Right hindlimb (tissue), 1 donor: ENCODE measurements around the gene LOXL4.

Experiments
- DNase-seq: peaks from one replicate; pipeline ENCODE4 v3.0.0-alpha.2; 2018

Gene LOXL4

DNA sequence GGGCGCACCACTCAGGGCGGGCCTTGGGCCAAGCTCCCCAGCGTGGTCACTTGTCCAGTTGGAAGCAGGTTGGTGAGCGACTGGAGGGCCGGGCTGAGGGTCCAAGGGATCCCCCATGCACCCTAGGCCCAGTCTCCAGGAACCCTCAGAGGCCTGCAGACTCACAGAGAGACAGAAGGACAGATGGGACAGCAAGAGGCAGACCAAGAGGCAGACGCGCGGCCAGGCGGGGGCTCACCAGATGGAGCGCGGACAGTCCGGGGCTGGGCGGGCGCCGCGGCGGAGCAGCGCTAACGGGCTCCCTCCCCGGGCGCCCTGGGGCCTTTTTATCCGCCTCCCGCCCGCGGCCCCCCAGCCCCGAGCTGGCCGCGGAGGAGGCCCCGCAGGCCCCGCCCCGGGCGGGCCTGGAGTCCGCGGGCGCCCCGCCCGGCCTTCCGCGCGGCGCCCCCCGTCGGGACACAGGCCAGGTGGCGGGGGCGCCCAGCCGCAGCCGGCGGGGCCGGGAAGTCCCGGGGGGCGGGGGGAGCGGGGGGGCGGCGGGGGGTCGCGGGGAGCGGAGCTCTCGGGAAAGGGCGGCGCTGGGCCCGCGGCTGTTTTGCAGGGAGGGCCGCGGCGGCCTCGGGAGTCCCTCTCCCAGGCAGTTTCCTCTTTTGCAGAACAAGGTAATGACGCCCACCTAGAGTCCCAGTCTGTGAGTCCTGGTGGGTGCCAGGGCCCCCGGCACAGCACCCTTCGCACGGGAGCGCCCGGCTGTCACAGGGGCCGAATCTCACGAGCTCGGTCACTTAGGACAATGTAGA lies at the start of gene LOXL4:
TSS of gene LOXL4 (minus strand) at position 301 of the 800 bp plus-strand sequence. CDS start 5,175 bp downstream, outside the sequence.
- DNase-seq = peak; percentile 64

DNA sequence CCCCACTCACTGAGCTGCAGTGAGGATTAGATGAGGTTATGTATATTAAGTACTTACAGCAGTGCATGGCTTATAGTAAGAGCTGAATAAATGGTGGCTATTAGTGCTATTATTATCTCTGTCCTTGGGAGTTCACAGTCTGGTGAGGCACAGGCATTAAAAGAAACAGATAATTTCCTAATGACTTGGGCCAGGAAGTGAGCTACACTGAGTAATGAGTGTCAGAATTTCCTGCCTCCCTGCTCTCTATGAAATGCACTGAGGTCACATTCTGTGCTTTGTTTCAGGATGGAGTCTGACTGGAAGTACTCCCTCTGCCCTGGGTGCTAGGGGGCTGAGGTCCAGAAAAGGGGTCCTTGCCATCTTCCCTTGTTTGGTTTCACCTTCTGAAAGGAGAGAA lies 48.7 kb upstream of the LOXL4 start:
- DNase-seq = no peak

DNA sequence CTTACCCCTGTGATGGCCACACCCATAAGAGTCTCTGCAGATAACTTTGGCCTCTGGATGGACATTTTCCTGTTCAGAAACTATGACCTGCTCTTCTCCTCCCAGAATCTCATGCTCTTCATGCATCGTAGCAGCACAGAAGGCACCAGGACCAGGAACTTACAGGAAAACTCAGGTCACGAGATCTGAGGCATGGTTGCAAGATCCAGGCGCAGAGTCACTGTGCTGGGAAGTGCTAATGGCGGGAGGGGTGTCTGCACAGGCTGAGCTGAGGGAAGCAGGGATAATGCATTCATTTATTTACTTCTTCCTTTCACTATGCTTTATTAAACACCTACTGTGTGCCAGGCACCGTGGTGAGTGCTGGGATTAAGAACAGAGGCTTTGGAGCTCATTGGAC lies 48.2 kb upstream of the LOXL4 start:
- no peak for DNase-seq

DNA sequence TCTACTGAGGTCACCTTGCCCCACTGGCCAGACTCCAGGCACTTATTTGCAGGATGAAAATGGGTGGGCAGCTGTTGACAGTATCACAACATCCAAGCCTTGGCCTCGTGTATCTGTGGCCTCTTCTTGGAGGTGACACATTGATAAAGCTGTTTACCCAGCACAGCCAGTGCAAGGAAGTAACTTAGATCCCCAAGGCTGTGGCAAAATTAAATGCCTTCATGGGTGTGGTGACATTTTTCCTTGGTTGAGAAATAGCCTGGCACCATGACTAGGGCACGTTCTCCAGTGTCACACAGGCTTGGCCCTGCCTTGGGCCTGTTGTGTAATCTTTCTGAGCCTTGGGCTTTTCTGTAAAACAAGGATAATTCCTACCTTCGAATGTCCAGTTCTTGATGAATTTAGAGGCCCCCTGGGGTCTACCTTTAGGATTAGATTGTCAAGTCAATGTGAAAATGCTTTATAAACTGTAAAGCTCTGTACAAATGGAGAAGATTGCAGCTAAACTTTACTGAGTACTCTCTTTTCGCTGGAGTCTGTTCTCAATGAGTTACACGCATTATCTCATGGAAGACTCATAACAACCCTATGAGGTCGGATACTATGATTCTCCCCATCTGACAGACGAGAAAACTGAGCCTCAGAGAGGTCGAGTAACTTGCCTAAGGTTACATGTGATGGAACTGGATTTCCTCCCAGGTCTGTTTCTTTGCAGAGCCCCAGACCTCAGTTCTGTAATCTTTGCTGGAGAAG lies 46.7 kb upstream of the LOXL4 start:
- DNase-seq = no peak

DNA sequence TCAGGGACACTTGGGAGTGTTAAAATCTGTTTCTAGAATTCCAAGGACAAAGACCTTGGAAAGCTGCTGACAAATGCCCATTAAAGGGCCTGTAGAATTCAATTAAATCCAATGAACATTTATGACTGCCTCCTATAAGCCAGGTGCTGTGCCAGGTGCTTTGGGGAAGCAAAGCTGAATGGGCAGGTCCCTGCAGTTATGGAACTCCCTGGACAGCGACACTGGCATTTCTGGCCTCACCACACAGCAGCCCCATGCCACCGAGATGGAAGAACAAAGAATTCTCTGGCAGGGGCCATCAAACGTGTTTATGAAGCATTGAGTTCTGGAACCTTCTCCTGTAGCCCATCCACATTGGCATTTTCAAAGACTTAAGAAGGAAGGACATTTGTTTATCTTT lies 45.6 kb upstream of the LOXL4 start:
- no peak for DNase-seq

DNA sequence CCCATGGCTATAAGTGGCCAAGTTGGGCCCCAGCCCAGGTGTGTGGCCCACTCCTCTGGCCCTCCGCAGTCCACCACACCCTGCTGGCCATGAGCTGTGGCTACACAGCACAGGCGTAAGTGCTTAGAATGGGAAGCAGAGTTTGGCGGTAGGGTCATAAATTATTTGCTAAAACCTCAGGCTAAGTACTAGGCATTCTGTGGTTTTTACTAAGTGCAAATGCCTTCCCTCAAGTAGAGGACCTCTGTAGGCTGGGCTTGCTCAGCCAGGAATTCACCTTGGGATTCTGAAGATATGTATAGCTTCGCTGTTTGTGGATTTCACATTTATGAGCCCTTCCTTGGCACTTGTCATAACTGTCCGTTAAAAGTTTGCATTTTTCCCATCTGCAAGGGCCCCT lies 44.8 kb upstream of the LOXL4 start:
- DNase-seq = no peak

DNA sequence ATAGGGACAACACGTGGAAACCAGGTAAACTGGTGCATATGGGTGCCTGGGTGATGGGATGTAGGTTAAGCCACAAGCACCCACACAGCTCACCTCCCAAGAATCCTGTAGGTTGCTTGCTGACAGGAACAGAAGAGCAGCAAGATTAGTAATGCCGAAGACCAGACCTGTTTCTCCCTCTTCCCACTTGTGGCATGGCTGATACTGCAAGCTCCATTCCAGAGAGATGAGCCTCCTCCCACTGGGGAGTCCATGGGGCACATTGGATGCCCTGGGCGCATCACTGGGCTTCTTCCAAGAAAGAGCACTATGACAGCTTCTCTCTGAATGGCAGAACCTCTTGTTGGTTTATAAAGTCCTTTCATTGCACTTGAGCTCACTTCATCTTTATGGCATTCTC lies 44.4 kb upstream of the LOXL4 start:
- DNase-seq = no peak

DNA sequence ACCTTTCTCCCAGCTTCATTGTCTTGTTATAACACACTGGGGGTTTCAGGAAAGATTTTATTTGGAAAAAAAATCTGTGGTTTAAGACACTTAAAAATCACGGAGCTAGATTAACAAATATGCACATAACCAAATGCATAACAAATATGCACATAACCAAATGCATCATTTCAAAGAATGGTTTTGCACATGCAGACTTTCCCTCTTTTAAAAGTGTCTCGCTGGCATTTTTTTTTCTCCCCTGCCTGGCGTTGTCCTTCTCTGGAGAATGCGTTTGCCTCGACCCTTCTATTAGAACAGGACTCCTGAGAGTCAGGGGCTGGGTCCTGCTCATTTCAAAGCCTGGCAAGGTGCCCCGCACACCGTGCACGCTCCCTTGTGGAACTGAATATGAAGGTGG lies 42.7 kb upstream of the LOXL4 start:
- no peak for DNase-seq

DNA sequence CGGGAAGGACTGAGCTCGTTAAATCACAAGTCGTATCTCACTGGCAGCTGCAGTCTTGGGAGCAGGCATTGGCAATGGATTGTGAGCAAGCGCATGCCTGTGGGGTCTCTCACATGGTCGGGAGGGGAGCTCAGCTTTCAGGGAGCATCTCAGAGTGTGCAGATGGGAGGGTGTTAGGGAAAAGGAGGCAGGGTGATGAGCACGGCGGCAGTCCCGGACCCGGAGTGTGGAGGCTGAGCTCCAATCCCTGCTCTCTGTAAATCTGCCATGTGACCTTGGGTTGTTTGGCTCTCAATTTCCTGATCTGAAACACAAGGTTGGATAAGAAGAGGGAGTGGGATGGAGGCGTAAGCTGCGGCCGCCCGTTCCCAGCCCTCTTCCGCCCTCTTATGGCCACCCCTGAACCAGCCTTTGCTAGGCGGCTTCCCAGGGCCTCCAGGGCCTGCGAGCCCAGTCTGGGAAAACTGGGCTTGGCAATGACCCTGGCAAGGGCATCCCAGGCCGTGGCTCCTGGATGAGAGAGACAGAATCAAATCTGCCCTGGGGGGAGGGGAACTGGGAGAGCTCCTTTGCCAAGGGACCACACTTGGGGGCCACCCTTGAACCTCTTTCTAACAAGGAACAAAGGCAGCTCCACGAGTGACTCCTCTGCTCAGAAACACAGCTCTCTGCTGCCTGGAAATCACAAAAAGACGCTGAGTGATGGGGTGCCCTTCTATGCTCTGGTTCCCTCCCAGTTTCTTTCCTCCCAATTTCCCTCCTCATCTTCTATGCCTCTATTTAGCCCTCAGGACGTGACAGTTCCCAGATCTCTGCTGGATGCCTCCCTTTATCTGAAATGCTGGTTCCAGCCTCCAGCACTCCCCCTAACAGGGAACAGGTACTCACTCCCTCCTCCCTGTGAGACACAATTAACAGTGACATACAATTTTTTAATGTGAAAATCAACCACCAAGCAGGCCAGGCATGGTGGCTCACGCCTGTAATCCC lies 41.7 kb upstream of the LOXL4 start:
- peak; percentile 84 for DNase-seq

DNA sequence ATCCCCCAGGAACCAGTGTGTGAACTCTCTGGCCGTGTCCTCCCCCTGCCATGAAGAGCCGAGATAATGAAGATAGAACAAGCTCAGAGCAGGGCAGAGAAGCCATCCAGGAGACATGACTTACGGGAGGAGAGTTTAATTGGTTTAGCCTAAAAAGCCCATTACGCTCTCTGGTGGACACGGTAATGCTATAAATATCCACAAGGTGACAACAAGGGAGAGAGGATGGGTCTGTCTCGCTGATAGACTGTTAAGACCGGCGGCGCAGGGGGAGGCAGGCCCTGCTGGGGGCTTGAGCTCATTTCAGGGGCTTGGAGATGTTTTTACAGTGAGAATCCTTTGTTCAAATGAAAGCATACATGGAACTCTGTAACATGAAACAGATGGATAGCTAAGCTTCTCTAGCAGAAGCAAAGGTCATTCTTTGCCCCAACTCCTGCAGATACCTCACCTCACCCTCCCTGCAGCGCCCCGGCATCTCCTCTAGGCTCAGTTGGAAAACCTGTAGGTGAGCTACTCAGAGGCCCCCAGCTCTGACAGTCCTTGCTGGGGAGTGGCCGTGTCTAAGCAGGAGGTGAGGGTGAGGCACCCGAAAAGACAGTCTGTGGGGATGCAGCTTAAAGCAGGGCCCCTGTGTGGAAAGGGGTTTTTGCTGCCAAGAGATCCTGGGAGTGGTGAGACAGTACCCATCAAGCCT lies 40.8 kb upstream of the LOXL4 start:
- no peak for DNase-seq

DNA sequence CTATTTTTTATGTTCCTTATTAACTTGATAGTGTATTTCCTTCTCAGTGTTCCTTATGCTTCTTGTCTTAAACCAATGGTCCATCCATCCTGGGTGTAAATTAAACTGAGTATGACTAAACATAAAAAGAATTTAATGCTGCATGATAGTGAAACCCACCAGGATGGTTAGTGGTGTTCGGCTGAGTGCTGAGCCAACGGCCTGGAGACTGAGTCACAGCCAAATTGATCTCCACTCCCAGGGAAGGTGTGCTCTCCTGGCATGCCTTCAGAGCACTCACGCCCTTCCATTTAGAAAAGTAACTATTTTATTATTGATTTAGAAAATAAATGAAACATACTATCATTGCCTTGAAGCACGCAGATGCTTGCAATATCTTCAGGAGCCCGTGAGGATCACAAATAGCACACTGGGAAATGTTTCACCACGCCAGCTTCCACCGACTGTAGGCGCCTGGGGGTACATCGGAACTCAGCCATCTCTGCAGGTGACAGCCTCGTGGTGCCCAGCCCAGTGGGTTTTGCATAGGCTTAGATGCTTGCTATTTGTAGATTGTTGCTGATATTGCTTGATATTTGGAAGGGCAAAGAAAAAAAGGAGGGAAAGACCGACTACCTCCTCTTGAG lies 40.0 kb upstream of the LOXL4 start:
- no peak for DNase-seq

DNA sequence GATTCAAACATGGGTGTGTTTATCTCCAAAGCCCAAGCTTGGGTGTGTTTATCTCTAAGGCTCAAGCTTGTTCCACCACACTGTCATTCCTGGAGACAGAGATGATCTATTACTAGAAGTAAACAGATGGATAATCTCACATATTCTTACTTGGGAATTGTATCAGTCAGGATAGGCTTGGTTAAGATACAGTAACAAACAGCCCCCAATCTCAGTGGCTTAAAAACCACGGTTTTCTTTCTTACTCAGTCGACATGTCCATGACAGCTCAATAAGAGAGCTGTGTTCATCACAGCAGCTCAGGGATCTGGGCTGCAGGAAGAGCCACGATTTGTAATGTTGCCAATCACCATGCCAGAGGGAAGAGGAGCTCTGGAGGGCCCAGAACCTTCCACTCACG lies 38.5 kb upstream of the LOXL4 start:
- no peak for DNase-seq

DNA sequence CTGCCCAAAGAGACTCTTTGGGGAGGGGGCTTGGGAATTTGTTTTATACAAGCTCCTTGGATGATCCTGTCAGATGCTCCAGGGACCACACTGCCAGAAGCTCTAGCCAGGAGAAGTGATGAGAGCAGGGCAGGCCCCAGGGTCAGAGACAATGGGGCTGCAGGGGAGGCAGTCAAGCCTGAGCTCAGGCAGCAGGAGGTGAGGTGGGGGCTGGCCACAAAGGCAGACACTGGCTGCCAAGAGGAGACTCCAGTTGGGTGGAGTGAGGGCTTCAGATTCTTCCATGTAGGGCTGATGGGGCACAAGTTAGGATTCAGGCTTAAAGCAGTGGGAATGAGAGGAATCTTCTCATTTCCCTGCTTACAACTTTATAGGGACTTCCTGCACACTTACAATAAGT lies 35.6 kb upstream of the LOXL4 start:
- DNase-seq = no peak

DNA sequence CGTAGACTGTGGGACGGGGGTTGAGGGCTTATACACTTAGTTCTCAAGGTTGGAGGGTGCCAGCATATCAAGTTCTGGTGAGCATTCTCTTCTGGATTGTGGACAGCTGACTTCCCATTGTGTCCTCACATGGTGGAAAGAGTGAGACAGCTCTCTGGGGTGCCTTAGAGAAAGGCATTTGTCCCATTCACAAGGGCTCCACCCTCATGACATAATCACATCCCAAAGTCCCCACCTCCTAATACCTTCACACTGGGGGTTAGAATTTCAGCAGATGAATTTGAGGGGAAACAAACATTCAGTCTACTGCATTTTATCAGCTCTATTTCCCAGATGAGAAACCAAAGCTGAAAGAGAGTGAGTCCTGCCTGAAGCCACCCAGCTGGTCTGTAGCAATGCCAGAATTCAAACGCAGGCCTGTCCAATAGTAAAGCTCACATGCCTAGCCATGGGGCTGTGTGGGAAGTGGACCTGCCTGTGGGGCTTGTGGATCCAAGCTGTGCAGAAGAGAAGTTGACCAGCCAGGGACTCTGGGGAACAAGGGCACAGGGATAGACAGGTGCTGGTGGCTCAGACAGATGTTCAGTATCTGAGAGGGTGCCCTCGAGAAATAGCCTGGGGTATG lies 34.9 kb upstream of the LOXL4 start:
- DNase-seq = no peak

DNA sequence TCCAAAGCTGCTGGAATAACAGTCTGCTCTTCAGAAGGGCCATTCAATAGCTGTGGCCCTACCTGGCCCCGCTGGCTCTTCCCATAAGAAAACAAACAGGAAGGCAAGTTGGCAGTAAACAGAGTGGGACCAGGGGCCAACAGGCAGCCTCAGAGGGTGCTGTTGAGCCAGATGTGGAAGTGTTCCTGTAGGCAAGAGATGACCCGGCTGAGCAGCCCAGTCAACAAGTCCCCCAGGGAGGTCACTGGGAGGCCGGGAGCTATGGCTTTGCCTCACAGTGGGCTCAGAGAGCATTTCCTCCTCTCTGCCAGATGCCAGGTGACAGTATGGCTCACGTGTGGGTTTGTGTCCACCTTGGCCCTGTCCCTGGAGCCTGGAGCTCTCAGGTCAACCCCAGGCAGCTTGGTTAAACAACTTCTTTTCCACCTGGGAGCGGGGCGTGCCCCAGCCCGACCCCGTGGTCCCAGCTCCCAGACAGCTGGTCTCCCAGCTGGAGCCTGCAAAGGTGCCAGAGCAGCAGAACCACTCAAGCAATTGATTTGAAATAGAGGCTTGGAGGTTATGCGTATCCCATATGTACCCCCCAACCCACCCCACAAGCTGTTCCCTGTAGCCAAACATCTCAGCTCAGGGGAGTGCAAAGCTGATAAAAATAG lies 33.8 kb upstream of the LOXL4 start:
- no peak for DNase-seq

DNA sequence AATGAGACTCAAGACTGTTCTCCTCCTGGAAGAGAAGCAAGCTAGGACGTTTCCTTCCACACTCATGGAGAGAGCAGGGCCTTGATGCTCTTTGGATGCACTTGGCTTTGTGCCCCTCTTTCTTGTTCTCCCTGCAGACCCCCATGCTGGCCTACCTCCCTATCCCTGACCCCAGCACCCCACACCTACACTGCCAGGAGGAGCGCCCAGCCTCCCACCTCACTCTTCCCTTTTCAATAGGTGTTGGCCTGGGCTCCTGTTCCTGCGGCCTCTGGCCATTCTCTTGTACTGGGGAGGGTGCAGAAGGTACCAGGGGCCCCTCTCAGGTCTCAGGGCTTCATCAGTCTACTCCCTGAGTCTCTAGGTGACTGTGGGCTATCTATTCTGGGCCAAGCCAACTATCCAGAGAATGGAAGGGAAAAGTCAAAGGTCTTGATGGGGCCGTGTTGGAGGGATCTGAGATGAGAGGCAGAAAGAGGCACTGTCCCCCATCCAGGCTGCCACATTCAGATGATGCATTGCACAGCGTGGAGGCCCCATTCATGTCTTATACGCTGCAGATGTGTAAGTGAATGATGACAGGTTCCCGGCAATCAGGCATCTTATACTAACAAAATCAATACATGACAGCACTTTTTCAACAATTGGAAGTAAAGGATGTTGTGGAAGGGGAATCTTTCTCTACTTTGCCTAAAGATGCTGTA lies 32.7 kb upstream of the LOXL4 start:
- DNase-seq = no peak

DNA sequence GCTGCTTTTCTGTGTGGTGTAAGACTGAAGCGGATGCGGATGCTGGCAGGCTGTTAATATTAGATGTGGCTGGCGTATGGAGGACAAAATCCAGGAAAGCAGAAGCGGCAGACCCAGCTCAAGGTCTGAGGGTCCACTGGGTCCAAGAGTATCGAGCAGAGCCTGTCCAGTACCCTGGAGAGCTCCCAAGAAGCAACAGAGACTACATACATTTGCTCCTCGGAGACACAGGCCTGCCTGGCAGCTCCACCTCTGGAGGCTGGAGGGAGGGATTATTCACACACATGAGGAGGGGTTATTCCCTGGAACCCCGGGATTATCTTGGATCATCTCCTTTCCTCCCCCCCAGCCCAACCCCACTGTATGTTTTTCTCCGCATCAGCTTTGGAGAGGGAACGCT lies 31.3 kb upstream of the LOXL4 start:
- DNase-seq = no peak

DNA sequence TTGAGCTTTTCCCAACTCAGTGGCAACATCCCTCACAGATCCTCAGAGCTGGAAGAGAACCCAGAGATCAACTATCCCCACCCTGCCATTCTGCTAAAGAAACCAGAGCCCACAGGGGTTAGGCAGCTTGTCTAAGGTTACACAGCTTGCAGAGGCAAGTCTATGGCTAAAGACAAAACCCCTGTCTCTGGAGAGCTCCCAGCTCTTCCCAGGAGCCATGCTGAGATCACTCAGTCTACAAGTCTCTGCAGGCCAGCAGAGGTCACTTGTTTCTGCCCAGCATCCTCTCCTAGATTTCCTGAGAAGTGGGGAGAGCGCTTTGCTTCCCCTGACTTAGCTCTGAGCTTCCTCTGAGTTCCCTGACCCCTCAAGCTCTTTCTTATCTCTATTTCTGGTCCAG lies 28.5 kb upstream of the LOXL4 start:
- DNase-seq = no peak

DNA sequence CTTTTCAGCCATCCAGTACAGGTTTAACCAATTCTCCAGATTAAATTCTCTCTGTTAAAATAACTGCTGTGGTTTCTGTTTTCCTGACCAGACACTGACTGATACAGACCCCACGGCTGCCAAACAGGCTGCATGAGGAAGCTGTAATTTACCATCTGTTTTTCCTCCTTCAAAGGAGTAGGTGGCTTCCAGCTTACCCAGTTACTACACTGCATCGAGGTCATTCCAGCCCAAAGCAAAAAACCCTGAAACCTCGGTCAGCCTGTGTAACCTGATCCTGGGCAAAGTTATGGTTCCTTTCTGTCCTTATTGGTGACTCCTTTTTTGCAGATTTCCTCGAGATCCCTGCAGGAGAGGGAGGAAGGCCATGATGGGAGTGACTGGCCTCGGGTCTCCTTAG lies 27.9 kb upstream of the LOXL4 start:
- DNase-seq = peak; percentile 33

DNA sequence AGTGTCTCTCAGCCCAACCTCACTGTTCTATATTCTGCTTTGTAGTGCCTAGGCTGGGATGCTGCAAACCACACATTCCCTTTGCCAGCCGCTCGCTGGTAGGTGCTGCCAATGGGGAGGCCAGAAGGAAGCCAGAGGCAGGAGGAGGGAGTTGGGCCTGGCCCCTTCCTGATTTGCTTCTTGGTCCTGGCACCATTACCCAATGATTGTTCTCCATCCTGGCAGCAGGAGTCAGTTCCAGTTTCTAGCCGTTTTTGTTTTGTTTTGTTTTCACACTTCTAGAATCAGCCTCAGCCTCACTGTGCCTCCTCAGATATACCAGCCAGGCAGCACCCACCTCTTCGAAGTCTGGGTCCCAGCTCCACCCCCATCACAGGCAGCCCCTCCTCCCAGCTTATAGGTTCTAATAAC lies 27.4 kb upstream of the LOXL4 start:
- no peak for DNase-seq
